GM10248 (cell line): ENCODE measurements around the gene DCAF7.

ENCODE experiments used
- CTCF ChIA-PET: fragments of 300-600 bp; sonication (Branson Sonifier 250); formaldehyde crosslinking; extraction: SDS; loops from one replicate; lab custom pipeline; 2021; ENCODE audit warnings: antibody characterized with exemption; lab: Yijun Ruan, JAX
- POLR2A ChIA-PET: fragments of 350-650 bp; sonication (Branson Sonifier 250); formaldehyde crosslinking; extraction: SDS; loops from one replicate; lab custom pipeline; 2020; ENCODE audit warnings: antibody characterized with exemption; lab: Yijun Ruan, JAX
- DNase-seq: peaks from one replicate; pipeline ENCODE4 v3.0.0; 2012; ENCODE audit errors: extremely low spot score
- TF ChIP-seq, protein P1 (sequence below): IDR thresholded peaks from 2 replicates; pipeline ENCODE4 v1.5.1; 2012; ENCODE audit warnings: mild to moderate bottlenecking, low read depth; ENCODE audit errors: extremely low read depth, missing control alignments, control extremely low read depth

DCAF7 gene

DNA sequence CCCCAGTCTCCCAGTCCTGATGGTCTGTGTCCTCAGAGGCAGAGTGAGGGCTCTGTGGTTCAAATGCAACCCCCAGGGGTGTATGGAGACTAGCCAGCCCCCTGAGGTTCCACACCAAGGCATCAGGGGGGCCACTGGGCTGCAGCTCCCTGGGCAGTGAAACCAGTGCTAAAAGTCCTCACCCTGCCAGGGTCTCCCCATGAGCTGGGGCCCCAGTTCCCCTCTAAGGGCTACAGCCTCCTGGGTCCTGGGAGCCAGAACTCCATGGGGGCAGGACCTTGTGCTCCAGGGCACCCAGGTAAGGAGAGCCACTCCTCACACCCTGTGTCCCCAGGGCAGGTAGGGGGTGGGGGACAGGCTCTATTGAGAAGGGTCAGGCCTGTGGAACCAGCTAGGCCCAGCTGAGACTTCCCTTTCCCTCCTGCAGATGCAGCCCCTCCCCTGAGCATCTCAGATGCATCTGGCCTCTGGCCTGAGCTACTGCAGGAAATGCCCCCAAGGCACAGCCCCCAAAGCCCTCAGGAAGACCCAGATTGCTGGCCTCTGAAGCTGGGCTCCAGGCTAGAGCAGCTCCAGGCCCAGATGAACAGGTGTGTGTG lies 6.4 kb upstream of the DCAF7 start:
- TF ChIP-seq, protein P1, sequence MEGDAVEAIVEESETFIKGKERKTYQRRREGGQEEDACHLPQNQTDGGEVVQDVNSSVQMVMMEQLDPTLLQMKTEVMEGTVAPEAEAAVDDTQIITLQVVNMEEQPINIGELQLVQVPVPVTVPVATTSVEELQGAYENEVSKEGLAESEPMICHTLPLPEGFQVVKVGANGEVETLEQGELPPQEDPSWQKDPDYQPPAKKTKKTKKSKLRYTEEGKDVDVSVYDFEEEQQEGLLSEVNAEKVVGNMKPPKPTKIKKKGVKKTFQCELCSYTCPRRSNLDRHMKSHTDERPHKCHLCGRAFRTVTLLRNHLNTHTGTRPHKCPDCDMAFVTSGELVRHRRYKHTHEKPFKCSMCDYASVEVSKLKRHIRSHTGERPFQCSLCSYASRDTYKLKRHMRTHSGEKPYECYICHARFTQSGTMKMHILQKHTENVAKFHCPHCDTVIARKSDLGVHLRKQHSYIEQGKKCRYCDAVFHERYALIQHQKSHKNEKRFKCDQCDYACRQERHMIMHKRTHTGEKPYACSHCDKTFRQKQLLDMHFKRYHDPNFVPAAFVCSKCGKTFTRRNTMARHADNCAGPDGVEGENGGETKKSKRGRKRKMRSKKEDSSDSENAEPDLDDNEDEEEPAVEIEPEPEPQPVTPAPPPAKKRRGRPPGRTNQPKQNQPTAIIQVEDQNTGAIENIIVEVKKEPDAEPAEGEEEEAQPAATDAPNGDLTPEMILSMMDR, result no peak
- ChIA-PET POLR2A (no interaction called here), CTCF (interaction anchor here (1.2 to 1.4 kb wide), 4 partner anchors 65 to 118 kb away, joined by 3 to 7 read pairs (median 4); no protein-coding TSS in a partner anchor)
- no peak for DNase-seq

DNA sequence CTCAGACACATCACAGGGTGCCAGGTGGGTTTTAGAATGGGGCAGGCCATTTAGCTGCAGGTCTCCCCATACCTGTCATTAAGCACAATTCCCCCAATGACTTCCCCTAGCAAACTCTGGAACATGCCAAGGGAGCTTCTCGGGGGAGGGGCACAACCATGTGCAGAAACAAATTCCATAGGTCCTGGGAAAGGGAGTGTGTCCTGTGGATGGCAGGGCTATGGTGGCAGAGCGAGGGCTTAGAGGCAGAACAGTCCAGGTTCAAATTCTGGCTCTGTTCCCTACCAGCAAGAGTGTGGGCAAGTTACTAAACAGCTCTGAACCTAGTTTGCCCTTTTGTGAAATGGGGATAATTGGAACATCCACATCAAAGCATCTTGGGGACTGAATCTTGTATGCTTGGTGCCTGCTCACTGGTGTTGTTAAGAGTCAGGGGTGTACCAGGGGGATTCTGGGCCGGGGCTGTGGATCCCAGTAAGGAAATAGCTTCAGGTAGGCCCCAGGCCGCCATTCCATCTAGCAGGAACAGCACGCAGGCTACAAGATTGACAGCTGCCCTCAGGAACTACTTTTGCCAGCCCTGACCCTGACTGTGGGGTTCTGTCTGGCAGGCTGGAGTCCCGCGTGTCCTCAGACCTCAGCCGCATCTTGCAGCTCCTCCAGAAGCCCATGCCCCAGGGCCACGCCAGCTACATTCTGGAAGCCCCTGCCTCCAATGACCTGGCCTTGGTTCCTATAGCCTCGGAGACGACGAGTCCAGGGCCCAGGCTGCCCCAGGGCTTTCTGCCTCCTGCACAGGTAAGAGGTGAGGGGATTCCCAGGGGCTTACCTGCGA lies 5.6 kb upstream of the DCAF7 start:
- CTCF ChIA-PET, result interaction anchor here (1.2 to 2.3 kb wide), 4 partner anchors 66 to 119 kb away, joined by 3 to 7 read pairs (median 5); no protein-coding TSS in a partner anchor

DNA sequence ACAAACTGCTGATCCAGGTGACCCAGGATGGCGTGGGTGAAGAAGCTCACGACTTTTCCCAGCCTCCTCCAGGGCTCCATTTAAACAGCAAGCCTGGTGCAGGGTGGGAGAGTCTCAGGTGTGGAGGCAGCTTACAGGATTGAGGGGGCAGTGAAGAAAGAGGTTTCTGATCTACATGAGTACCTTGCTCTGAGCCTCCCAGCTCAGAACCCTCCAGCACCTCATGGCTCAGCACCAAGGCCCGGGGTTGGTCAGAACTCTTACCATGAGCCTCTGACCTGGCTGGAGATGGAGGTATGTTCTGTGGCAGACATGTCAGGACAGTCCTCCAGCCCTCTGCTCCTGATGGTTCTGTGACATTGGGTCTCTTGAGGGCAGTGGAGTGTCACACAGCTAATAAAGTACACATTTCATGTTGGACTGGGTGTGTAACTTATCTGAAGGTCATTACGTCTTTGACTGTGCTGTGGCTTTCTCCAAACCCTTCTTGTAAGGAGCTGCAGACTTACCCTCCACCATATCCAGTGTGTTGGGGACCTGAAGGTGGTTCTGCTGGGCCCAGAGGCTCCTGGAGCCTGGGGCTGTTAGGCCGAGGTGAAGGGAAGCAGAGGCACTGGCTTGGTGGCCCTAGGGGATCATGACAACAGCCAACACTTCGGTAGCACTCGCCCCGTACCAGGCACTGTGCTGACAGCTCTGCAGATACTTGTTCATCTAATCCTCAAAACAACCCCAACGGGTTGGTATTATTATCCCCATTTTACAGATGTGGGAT lies 3.8 kb upstream of the DCAF7 start:
- CTCF ChIA-PET, result interaction anchor here (1.1 to 2.3 kb wide), 4 partner anchors 18 to 151 kb away, joined by 3 to 7 read pairs (median 4); no protein-coding TSS in a partner anchor
- TF ChIP-seq, protein P1, result no peak
- DNase-seq, result no peak
- POLR2A ChIA-PET, result no interaction called here

More for the DNA sequence above, 5.6 kb upstream of the DCAF7 start:
- TF ChIP-seq, protein P1, result no peak
- POLR2A ChIA-PET, result no interaction called here
- no peak for DNase-seq

DNA sequence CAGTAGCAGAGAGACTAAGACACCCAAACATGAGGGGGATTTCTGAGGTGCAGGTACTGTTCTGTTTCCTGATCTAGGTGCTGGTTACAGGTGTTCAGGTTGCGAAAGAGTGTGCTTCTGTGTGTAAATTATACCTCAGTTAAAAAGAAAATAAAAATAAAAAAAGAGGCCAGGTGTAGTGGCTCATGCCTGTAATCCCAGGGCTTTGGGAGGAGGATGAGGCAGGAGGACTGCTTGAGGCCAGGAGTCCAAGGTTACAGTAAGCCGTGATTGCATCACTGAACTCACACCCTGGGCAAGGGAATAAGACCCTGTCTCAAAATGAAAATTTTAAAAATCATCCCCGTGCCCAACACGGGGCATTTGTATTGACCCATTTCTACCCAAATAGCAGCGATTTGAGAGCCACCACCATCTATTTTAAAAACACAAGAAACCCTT lies 3.2 kb upstream of the DCAF7 start:
- ChIA-PET POLR2A (no interaction called here), CTCF (interaction anchor here (1.1 to 2.3 kb wide), 3 partner anchors 18 to 152 kb away, joined by 3 to 7 read pairs (median 3); no protein-coding TSS in a partner anchor)
- DNase-seq, result no peak
- TF ChIP-seq, protein P1, result no peak

DNA sequence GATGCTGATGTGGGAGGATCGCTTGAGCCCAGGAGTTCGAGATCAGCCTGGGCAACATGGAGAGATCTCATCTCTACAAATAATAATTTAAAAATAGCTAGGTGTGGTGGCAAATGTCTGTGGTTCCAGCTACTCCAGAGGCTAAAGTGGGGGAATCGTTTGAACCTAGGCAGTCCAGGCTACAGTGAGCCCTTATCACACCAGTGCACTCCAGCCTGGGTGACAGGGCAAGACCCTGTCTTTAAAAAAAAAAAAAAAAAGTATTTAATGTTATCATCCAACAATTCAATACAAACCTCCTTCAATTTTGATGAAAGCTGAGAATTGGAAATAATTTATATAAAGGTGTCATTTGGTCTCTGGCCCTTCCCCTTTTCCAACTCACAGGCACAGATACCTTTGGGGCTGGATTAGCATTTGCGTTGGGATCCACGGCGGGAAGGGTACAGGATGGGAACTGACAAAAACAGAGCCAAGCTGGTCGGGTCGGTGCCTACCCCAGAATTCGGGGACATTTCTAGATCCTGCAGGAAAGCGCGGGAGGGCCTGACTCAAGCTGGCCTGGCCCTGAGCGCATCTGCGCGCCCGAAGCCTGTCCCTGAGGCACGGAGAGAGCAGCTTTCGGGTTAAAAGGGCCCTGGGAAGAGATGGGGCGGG lies 860 bp upstream of the DCAF7 start:
- TF ChIP-seq, protein P1, result no peak
- no peak for DNase-seq
- ChIA-PET CTCF (interaction anchor here (1.1 to 2.5 kb wide), 3 partner anchors 63 to 124 kb away, joined by 3 to 8 read pairs (median 6); no protein-coding TSS in a partner anchor), POLR2A (interaction anchor here (0.6 kb wide), 1 partner anchor 19 kb away, joined by 3 read pairs; no protein-coding TSS in a partner anchor)
